Measurements from ENCODE around the gene SLF1.

SLF1 gene

DNA sequence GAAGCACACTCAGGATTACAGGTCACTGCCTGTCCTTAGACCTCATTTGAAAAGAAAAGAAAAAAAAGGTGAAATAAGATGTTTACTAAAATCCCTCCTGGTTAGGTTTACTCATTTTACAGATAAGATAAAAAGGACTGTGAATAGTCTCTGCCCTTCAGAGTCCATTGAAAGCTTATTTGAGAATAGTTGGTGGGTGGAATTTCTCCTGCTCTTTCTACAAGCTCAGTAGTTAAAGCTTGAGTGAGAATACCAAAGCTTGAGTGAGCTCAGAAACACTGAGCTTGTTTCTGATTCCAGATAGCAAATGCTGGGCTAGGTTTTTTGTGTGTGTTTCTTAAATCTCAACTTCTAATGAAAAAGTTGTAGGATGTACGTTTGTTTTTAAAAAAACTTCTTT, 106.7 kb downstream of the SLF1 start:
- no peak for DNase-seq

DNA sequence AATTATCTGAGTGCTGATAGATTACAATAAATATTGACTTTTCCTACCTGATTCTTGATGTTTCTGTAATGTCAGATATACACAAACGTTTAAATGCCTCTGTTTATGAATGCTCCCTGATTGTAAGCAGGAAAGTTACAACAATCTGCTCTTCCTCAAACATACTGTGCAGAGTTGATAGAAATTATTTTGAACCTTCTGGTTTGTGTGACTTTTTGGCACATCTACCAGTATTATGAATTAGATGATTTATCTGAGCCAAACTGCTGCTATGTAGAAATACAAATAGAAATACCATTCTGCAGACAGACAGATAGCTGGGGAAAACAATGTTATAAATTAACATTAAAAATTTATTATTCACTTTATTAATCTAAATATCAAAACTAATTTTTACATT, 113.0 kb downstream of the SLF1 start:
- no peak for DNase-seq

DNA sequence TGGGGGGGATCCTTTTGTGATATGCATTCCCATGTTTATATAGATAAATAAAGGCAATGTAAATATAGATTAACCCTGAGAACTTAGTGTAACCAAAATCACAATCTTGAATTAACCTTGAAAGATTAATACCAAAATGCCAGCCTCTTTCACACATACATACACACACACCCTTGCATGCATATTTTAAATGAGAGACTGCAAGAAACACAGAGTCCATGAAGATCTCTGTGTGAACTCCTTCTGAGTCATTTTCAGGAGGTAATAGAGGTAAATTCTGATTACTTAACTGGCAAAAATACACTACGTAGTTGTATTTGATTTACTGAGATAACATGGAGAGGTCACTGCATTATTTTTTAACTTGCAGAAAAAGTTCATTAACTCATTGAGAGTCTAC, 118.0 kb downstream of the SLF1 start:
- no peak for DNase-seq

DNA sequence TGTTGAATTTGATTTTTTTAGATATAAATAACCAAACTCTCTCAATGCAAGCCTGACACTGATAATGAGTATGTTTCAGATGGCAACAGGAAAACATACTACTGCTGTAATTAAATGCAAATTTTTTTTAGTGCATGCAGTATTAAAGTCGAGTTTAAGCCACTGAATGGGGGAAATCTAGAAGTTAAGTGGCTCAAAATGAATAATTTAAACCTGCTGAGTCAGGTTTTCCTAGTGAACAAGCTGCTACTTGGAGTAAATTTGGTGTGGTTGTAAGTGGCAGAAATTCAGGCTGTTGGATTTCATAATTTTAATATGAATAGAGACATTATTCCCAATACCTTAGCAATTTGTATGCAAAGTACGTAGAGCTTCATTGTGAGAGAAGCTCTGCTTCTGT, 121.8 kb downstream of the SLF1 start:
- DNase-seq = no peak

DNA sequence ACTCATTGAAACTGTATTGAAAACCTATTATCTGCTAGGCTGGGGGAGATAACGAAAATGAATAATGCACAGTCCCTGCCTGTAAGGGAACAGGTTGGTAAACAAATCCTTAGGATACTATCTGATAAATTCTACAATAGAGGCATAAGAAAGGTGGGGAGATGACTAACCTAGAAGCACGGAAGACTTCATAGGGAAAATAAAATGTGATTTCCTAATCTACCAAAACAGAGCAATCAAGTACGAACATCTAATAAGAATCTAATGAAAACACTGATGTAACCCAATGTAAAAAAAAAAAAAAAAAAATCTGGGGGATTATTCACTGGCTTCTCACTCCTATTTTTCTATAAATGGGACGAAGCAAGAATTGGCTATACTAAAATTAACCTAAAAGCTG, 124.4 kb downstream of the SLF1 start:
- DNase-seq = no peak

DNA sequence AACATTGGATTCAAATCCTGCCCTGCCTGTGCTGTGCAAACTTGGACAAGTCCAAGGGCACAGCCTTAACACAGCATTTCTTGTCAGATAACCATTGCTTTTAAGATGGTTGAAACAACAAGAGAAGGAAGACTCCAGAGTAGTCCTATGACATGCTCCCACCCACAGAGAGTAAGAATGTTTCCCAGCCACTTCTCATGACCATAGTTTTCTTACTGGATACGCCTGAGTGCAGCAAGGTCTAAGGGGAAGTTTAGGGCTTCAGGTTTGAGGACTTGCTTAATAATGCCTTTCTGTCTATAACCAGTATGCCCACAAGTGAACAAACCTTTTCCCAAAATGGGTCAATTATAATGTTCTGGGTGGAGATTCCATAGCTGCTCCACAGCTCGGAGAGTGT, 126.4 kb downstream of the SLF1 start:
- no peak for DNase-seq

DNA sequence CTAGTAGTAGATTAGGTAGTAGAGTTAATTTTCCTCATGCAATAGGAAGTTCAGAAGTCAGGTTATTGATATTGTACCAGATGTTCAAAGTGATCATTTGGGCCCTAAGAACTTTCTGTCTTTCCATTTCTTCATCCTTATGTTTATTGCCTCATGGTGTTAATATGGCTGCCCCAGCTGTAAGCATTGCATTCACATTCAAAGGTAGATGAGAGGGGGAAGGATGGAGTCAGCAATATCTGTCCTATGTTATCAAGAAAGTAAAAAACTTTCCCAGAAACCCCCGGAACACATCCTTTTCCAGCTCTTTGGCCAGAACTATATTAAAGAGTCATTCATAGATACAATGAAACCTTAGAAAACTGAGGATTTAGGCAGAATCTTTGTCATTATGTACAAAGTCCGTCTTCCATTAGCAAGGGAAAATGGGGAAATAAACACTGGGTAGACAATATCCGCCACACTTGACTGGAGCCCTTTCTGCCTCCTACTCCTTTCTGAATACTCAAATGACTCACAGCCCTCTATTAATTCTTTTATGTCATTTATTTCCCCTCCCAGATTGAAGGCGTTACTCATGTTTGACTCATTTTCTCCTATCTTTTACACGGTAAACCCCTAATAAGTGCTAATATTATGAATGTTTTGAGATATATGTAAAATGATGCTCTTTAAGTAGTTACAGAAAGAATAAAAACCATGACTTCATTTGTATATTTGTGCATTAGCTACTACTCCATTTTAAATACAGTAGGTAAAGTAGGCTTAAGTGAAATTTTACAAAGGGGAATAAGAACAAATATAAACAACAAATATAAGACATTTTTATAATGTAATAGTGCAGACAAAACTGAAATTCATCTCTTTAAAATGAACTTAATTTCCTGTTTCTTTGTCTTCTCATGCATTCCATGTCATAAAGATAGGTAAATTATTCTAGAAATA, 127.6 kb downstream of the SLF1 start:
- DNase-seq = no peak

DNA sequence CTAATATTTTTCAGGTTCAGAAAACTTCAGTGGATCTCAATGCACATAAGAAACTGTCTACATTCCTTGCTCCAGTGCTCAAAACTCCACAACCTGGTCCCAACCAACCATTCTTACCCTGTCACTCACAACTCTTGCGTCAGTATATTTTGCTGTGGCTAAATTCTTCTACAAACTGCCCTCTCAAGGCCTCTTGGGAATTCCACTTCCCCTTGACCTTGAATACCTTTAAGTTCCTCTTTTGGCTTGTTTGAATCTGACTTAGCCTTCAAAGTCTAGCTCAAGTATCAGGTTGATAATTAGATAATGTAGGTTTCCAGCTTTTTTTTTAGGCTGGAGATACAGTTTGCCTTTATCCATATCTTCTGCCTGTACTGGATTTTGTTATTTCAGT, 128.3 kb downstream of the SLF1 start:
- DNase-seq = no peak
